HepG2 (cell line): ENCODE results near the gene ATP6V1D. TPM values are rescaled to one million over a fixed set of nuclear protein-coding genes. Genes with fewer than 3 reads are reported as not detected.
A peak's percentile ranks its signal among the peaks of the same experiment; 100 is the strongest.

ENCODE experiments used
- CBX1 ChIP-seq: IDR thresholded peaks from one replicate; pipeline ENCODE4 v1.6.1; 2016; ENCODE audit warnings: antibody characterized with exemption, low read depth
- CREB1 ChIP-seq, 2 experiments: fragments of 450-650 bp in 1 of 2; IDR thresholded peaks; 2 replicates each; pipeline ENCODE4 v1.6.1; 2016 to 2017; ENCODE audit warnings: control low read depth in 1 of 2, mild to moderate bottlenecking in 1 of 2, missing compliant biosample characterization in 1 of 2, missing genetic modification characterization in 1 of 2
- HNRNPLL ChIP-seq: fragments of 200-400 bp; formaldehyde crosslinking; IDR thresholded peaks from 2 replicates; pipeline ENCODE4 v1.6.1; 2017; ENCODE audit warnings: mild to moderate bottlenecking, low read depth, low read length; ENCODE audit not compliant: poor library complexity, severe bottlenecking
- HOXA3 ChIP-seq: sonication (generic); formaldehyde crosslinking; IDR thresholded peaks from 2 replicates; pipeline ENCODE4 v1.5.0; 2020; ENCODE audit warnings: missing genetic modification reagents
- KDM5A ChIP-seq: fragments of 200-600 bp; sonication (generic); IDR thresholded peaks from 2 replicates; pipeline ENCODE4 v1.7.0; 2018; ENCODE audit warnings: antibody characterized with exemption, mild to moderate bottlenecking, low read length, borderline replicate concordance
- KLF16 ChIP-seq, 2 experiments: sonication (generic) in 1 of 2; formaldehyde crosslinking in 1 of 2; IDR thresholded peaks; 2 replicates each; pipeline versions ENCODE4 v1.6.1 to v1.8.0; 2016 to 2023; ENCODE audit warnings: missing genetic modification reagents in 2 of 2, missing compliant biosample characterization in 1 of 2
- PAX8 ChIP-seq: sonication (generic); formaldehyde crosslinking; IDR thresholded peaks from 2 replicates; pipeline ENCODE4 v1.8.0; 2022; ENCODE audit warnings: mild to moderate bottlenecking, missing genetic modification reagents, borderline replicate concordance
- STAT5B ChIP-seq: sonication (generic); formaldehyde crosslinking; IDR thresholded peaks from 2 replicates; pipeline ENCODE4 v1.4.0; 2020; ENCODE audit warnings: missing genetic modification reagents
- ZHX1 ChIP-seq: sonication (generic); formaldehyde crosslinking; IDR thresholded peaks from 2 replicates; pipeline ENCODE4 v1.8.1; 2022; ENCODE audit warnings: low read depth, mild to moderate bottlenecking, missing genetic modification reagents
- ZNF12 ChIP-seq: sonication (generic); formaldehyde crosslinking; IDR thresholded peaks from 2 replicates; pipeline ENCODE4 v1.5.0; 2020; ENCODE audit warnings: missing genetic modification reagents
- ZNF138 ChIP-seq: sonication (generic); formaldehyde crosslinking; IDR thresholded peaks from 2 replicates; pipeline ENCODE4 v1.5.0; 2020; ENCODE audit warnings: mild to moderate bottlenecking, low read depth, missing genetic modification reagents
- ZNF235 ChIP-seq: sonication (generic); formaldehyde crosslinking; IDR thresholded peaks from 2 replicates; pipeline ENCODE4 v1.8.1; 2023; ENCODE audit warnings: mild to moderate bottlenecking, missing genetic modification reagents, borderline replicate concordance
- ZNF674 ChIP-seq: sonication (generic); formaldehyde crosslinking; IDR thresholded peaks from 2 replicates; pipeline ENCODE4 v1.5.0; 2020; ENCODE audit warnings: low read depth, mild to moderate bottlenecking, missing genetic modification reagents
- ZSCAN12 ChIP-seq: sonication (generic); formaldehyde crosslinking; IDR thresholded peaks from 2 replicates; pipeline ENCODE4 v1.9.0; 2021; ENCODE audit warnings: mild to moderate bottlenecking, missing genetic modification reagents
- polyA plus RNA-seq, 8 experiments: library from polyadenylated mRNA; depleted of rRNA in 3 of 8; stranded (reverse) in 7 of 8; unstranded in 1 of 8; fragments of >200 nt; fragmentation: Illumina TruSeq in 4 of 8; extraction: Trizol in 4 of 8; gene quantifications; 2 replicates each; pipeline versions ENCODE4 v1.2.1 to v1.2.3, GENCODE V29; 2011 to 2016; ENCODE audit warnings: low read depth in 4 of 8, missing spikeins in 1 of 8, mixed read lengths in 1 of 8; ENCODE audit not compliant: insufficient read depth in 1 of 8
- total RNA-seq, 5 experiments: library from RNA; depleted of rRNA; stranded (reverse); fragments of >200 nt; fragmentation: Illumina TruSeq; extraction: Trizol; gene quantifications; 2 replicates each; pipeline ENCODE4 v1.2.3, GENCODE V29; 2016; ENCODE audit warnings: low read depth in 1 of 5

Gene ATP6V1D
- total and polyA plus RNA-seq, 2 of the 13 experiments (the other 11 are each of a cell fraction or from before 2014, with no cell fraction given): 16.8 to 53.9 TPM

DNA sequence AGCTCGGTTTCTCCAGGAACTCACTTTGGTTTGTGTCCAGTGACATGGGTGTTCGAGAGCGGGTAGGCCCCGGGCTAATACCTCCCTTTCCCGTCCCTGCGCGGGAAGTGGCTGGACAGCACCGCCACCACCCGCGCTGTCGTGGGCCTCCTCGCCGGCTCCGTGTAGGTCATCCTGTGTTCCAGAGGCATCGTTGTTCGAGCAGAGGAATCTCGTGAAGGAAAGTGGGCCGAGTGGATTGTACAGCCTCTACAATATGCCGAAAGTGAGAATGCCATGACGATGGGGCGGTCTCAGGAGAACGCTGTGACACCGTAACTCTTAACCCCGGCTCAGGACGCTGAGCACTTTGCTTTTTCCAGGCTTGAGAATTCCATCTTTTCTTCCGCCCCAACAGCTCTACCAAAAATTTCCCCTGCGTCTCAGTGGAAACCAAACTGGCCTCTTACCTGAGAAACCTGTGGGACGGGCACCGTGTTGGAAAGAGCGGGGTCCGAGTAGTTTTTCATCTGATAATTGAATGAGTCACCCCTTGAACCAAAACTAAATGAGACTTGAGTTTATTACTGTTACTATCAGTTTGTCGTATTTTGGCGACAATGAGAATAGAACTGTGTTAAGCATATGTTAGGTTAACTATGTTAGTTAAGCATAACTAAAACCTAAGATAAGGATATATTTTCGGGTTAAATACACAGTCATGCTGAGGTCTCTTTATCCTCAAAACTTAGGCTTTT is 1.0 kb upstream of the ATP6V1D start (continued):
- TF ChIP-seq ZNF674 (CRISPR knock-in tag): no peak
- TF ChIP-seq ZHX1 (CRISPR knock-in tag): no peak
- 0 out of 2 replicates have a peak, but pooled peaks have one; percentile 24 for TF ChIP-seq CREB1 (IDR thresholded peaks at IDR 0.05)
- no peak for TF ChIP-seq CREB1 (CRISPR knock-in tag; IDR thresholded peaks at IDR 0.05)
- 0 out of 2 replicates have a peak, but pooled peaks have one; percentile 28 for TF ChIP-seq STAT5B (CRISPR knock-in tag)
- TF ChIP-seq PAX8 (CRISPR knock-in tag): no peak
- TF ChIP-seq KDM5A: peak; percentile 73
- TF ChIP-seq ZSCAN12 (CRISPR knock-in tag): 0 out of 2 replicates have a peak, but pooled peaks have one; percentile 22
- 0 out of 4 replicates have a peak, but pooled peaks of 1 of the 2 experiments have one; percentile 62 for TF ChIP-seq KLF16 (CRISPR knock-in tag; IDR thresholded peaks at IDR 0.05)
- TF ChIP-seq ZNF12 (CRISPR knock-in tag): 0 out of 2 replicates have a peak, but pooled peaks have one; percentile 20
- peak; percentile 84; the same call in 1 of the 2 replicates for TF ChIP-seq ZNF138
- TF ChIP-seq HNRNPLL: no peak
- no peak for TF ChIP-seq CBX1
- no peak for TF ChIP-seq ZNF235 (CRISPR knock-in tag)
- no peak for TF ChIP-seq HOXA3 (CRISPR knock-in tag)
- TF ChIP-seq, all 625 proteins: peak for 44
